H1 (cell line): ENCODE data around the gene PNPLA1. TPM values are rescaled to one million over a fixed set of nuclear protein-coding genes. Genes with fewer than 3 reads are reported as not detected.

ENCODE experiments used
- CTCF ChIA-PET: fragments of 300-600 bp; sonication (Branson Sonifier 250); formaldehyde crosslinking; loops from one replicate; lab custom pipeline; 2021; ENCODE audit not compliant: partially characterized antibody; lab: Charles Lee
- POLR2A ChIA-PET: fragments of 300-600 bp; sonication (Branson Sonifier 250); formaldehyde crosslinking; loops from one replicate; lab custom pipeline; 2021; ENCODE audit warnings: inconsistent platforms; ENCODE audit not compliant: partially characterized antibody; lab: Charles Lee
- DNase-seq, 2 experiments: peaks; one replicate each; pipeline versions ENCODE4 v3.0.0 to v3.0.0-alpha.2; 2010 to 2022; ENCODE audit warnings: low spot score in 2 of 2, low read depth in 1 of 2, mixed read lengths in 1 of 2
- FAIRE-seq: peaks from 2 replicates; lab custom pipeline; 2011; peaks lifted over from hg19 to GRCh38; lab: Jason Lieb, UNC
- H2AFZ ChIP-seq: 2 replicates; pipeline ENCODE4 v1.8.1; 2012; ENCODE audit warnings: low read length, inconsistent platforms
- H2AK5ac ChIP-seq: 2 replicates; pipeline ENCODE4 v1.6.1; 2013; ENCODE audit warnings: low read depth, low read length
- H2BK120ac ChIP-seq: replicated peaks from 2 replicates; pipeline ENCODE3; 2013; ENCODE audit warnings: low read depth, low read length, inconsistent platforms
- H2BK12ac ChIP-seq: 2 replicates; pipeline ENCODE4 v1.6.1; 2013; ENCODE audit warnings: low read depth, low read length
- H2BK15ac ChIP-seq: 2 replicates; pipeline ENCODE4 v1.6.1; 2013; ENCODE audit warnings: low read length
- H2BK20ac ChIP-seq: 2 replicates; pipeline ENCODE4 v1.6.1; 2013; ENCODE audit warnings: low read length
- H2BK5ac ChIP-seq: 2 replicates; pipeline ENCODE4 v1.6.1; 2013; ENCODE audit warnings: low read depth, low read length
- H3K14ac ChIP-seq: 2 replicates; pipeline ENCODE4 v1.6.1; 2013; ENCODE audit warnings: inconsistent platforms; ENCODE audit not compliant: insufficient read length
- H3K18ac ChIP-seq: 2 replicates; pipeline ENCODE4 v1.6.1; 2013; ENCODE audit warnings: low read length; ENCODE audit errors: extremely low read depth
- H3K23ac ChIP-seq: 2 replicates; pipeline ENCODE4 v1.6.1; 2013; ENCODE audit warnings: inconsistent platforms; ENCODE audit not compliant: insufficient read length
- H3K23me2 ChIP-seq: 2 replicates; pipeline ENCODE4 v1.6.1; 2013; ENCODE audit warnings: low read depth, low read length
- H3K27ac ChIP-seq: 2 replicates; pipeline ENCODE4 v1.6.1; 2011; ENCODE audit warnings: low read depth, low read length, inconsistent platforms
- H3K27me3 ChIP-seq, 4 experiments: replicated peaks in 1 of 4; 1 replicate in 1 of 4; 2 replicates in 3 of 4; pipeline versions ENCODE4 v1.6.1 to v1.8.1; 2011 to 2013; ENCODE audit warnings: low read length in 3 of 4, mild to moderate bottlenecking in 3 of 4, inconsistent platforms in 2 of 4, mixed read lengths in 2 of 4, moderate library complexity in 1 of 4; ENCODE audit not compliant: control insufficient read depth in 3 of 4, insufficient read depth in 3 of 4; ENCODE audit errors: extremely low read depth in 1 of 4
- H3K36me3 ChIP-seq, 4 experiments: 2 replicates each; pipeline versions ENCODE4 v1.6.1 to v1.8.1; 2011 to 2013; ENCODE audit warnings: mild to moderate bottlenecking in 4 of 4, low read length in 3 of 4, moderate library complexity in 2 of 4, control low read depth in 1 of 4, inconsistent platforms in 1 of 4; ENCODE audit not compliant: insufficient read depth in 4 of 4, control insufficient read depth in 2 of 4
- H3K4ac ChIP-seq: replicated peaks from 2 replicates; pipeline ENCODE3; 2013; ENCODE audit warnings: low read length, low read depth, mixed read lengths, inconsistent platforms; ENCODE audit not compliant: insufficient read length
- H3K4me1 ChIP-seq, 4 experiments: replicated peaks in 1 of 4; 1 replicate in 1 of 4; 2 replicates in 3 of 4; pipeline versions ENCODE4 v1.6.1 to v1.8.1; 2011 to 2013; ENCODE audit warnings: low read length in 3 of 4, inconsistent platforms in 2 of 4, mixed read lengths in 1 of 4; ENCODE audit not compliant: insufficient read depth in 4 of 4, control insufficient read depth in 3 of 4
- H3K4me2 ChIP-seq, 2 experiments: 2 replicates each; pipeline versions ENCODE4 v1.6.1 to v1.8.1; 2011 to 2013; ENCODE audit warnings: low read depth in 2 of 2, low read length in 2 of 2, control low read depth in 1 of 2, inconsistent platforms in 1 of 2, mild to moderate bottlenecking in 1 of 2; ENCODE audit not compliant: insufficient read depth in 1 of 2
- H3K4me3 ChIP-seq, 4 experiments: fragments of 200-600, 300-600 bp in 1 of 4; sonication (generic), shearing (Covaris generic), sonication (Bioruptor Twin) in 1 of 4; 2 replicates each; pipeline versions ENCODE4 v1.5.1 to v1.8.1; 2011 to 2016; ENCODE audit warnings: low read length in 4 of 4, low read depth in 3 of 4, control low read depth in 2 of 4, inconsistent platforms in 2 of 4, mild to moderate bottlenecking in 2 of 4, mixed read lengths in 1 of 4, moderate library complexity in 1 of 4; ENCODE audit not compliant: insufficient read depth in 2 of 4; ENCODE audit errors: extremely low read depth in 1 of 4
- H3K56ac ChIP-seq: replicated peaks from 2 replicates; pipeline ENCODE3; 2013; ENCODE audit warnings: low read depth, mild to moderate bottlenecking, mixed read lengths, low read length, inconsistent platforms; ENCODE audit not compliant: insufficient read length
- H3K79me1 ChIP-seq: 2 replicates; pipeline ENCODE4 v1.6.1; 2013; ENCODE audit warnings: low read depth, low read length, control low read depth
- H3K79me2 ChIP-seq, 2 experiments: 2 replicates each; pipeline versions ENCODE4 v1.6.1 to v1.8.1; 2012 to 2013; ENCODE audit warnings: low read length in 2 of 2, mild to moderate bottlenecking in 2 of 2, inconsistent platforms in 1 of 2; ENCODE audit not compliant: insufficient read depth in 2 of 2, control insufficient read depth in 1 of 2
- H3K9ac ChIP-seq, 4 experiments: replicated peaks in 1 of 4; 1 replicate in 1 of 4; 2 replicates in 3 of 4; pipeline versions ENCODE4 v1.6.1 to v1.8.1; 2011 to 2013; ENCODE audit warnings: low read depth in 3 of 4, low read length in 3 of 4, control low read depth in 2 of 4, mild to moderate bottlenecking in 2 of 4, moderate library complexity in 2 of 4, inconsistent platforms in 1 of 4; ENCODE audit errors: extremely low read depth in 1 of 4
- H3K9me3 ChIP-seq, 2 experiments: 2 replicates each; pipeline versions ENCODE4 v1.6.1 to v1.8.1; 2012 to 2013; ENCODE audit warnings: mild to moderate bottlenecking in 2 of 2, moderate library complexity in 2 of 2, control low read depth in 1 of 2, inconsistent platforms in 1 of 2, low read depth in 1 of 2, low read length in 1 of 2, mixed read lengths in 1 of 2; ENCODE audit not compliant: insufficient read depth in 2 of 2
- H4K20me1 ChIP-seq, 2 experiments: replicated peaks in 1 of 2; 2 replicates each; pipeline versions ENCODE3 to v1.8.1; 2011 to 2013; ENCODE audit warnings: inconsistent platforms in 2 of 2, low read length in 2 of 2, mild to moderate bottlenecking in 1 of 2; ENCODE audit not compliant: insufficient read depth in 2 of 2, control insufficient read depth in 1 of 2
- H4K5ac ChIP-seq: 2 replicates; pipeline ENCODE4 v1.6.1; 2013; ENCODE audit warnings: low read length, low read depth, mixed read lengths, inconsistent platforms; ENCODE audit not compliant: insufficient read length
- H4K8ac ChIP-seq: 2 replicates; pipeline ENCODE4 v1.8.0; 2013; ENCODE audit warnings: mild to moderate bottlenecking, moderate library complexity, low read length, inconsistent platforms; ENCODE audit not compliant: insufficient read depth; ENCODE audit errors: extremely low read depth
- H4K91ac ChIP-seq: replicated peaks from 2 replicates; pipeline ENCODE3; 2013; ENCODE audit warnings: low read length, mixed read lengths, inconsistent platforms; ENCODE audit not compliant: insufficient read length
- CTCF ChIP-seq, 3 experiments: IDR thresholded peaks; 1 replicate in 2 of 3; 2 replicates in 1 of 3; pipeline versions ENCODE4 v1.5.1 to v1.6.1; 2011; ENCODE audit warnings: low read length in 3 of 3, mild to moderate bottlenecking in 3 of 3, inconsistent platforms in 2 of 3, low read depth in 1 of 3, moderate library complexity in 1 of 3; ENCODE audit not compliant: insufficient read depth in 1 of 3; ENCODE audit errors: control extremely low read depth in 1 of 3
- HDAC6 ChIP-seq: IDR thresholded peaks from one replicate; pipeline ENCODE4 v1.7.1; 2012; ENCODE audit warnings: low read depth, mild to moderate bottlenecking, inconsistent platforms, low read length, moderate library complexity
- RBBP5 ChIP-seq: IDR thresholded peaks from 2 replicates; pipeline ENCODE4 v1.7.1; 2012; ENCODE audit warnings: low read depth, mild to moderate bottlenecking, inconsistent platforms, low read length, moderate library complexity, borderline replicate concordance
- WGBS, 2 experiments: shearing (Covaris generic) in 1 of 2; methylation state at CpG; one replicate each; pipeline versions ENCODE4 v1.1.6 to v1.1.7; 2013 to 2015; ENCODE audit warnings: low lambda C conversion rate in 2 of 2, mixed read lengths in 2 of 2, inconsistent platforms in 1 of 2, low coverage in 1 of 2, missing lambda C conversion rate in 1 of 2; ENCODE audit not compliant: insufficient replicate concordance in 2 of 2, insufficient coverage in 1 of 2, insufficient read length in 1 of 2; ENCODE audit errors: extremely low coverage in 1 of 2, missing lambda C conversion rate in 1 of 2; 5-methylcytosine and 5-hydroxymethylcytosine counted together
- polyA plus RNA-seq, 7 experiments: library from polyadenylated mRNA; depleted of rRNA in 3 of 7; stranded (reverse) in 5 of 7; unstranded in 2 of 7; fragments of >200 nt in 5 of 7; fragments of 200-250 nt in 2 of 7; gene quantifications; 1 replicate in 5 of 7; 2 replicates in 1 of 7; 4 replicates in 1 of 7; pipeline versions ENCODE4 v1.2.1 to v1.2.3, GENCODE V29; 2011 to 2013; ENCODE audit warnings: missing spikeins in 2 of 7, mixed read lengths in 2 of 7
- total RNA-seq: library from RNA; stranded (reverse); fragmentation: NEBNext Ultra II Directional; extraction: Animal tissue kit (Norgen Biotek cat#: 25700); gene quantifications from 2 replicates; pipeline ENCODE4 v1.2.1, GENCODE V29; 2021

Gene PNPLA1
- total and polyA plus RNA-seq, 2 of the 8 experiments (the other 6 are each of a cell fraction or from before 2014, with no cell fraction given): not detected

DNA sequence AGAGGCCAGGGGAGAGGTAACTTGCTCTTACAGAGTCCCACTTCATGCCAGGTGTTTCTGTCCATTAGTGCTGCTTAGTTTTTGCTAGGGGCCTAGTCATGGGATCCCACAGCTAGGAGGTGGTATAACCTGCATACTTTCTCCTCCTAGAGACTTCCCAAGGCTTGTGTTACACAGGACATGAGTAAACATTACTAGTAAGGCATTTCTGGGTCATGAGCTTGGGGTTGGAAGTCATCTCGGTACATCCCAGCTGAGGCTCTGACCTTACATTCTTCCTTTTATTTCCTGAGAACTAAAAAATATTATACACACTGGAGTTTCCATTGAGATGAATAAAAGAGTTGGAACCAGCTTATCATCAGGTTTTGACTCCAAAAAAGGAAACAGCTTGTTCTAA is 20.9 kb upstream of the PNPLA1 start:
- Histone ChIP-seq H4K91ac (no peak overlapping the region), H2BK20ac (no peak overlapping the region), H4K5ac (no peak overlapping the region), H3K23ac (no peak overlapping the region), H2BK5ac (no peak overlapping the region), H3K4me1 (peaks cover 6 to 13% (median 9%) of the 10 kb centered on the region in 4 experiments), H3K4me2 (no peak overlapping the region), H3K36me3 (no peaks in the 10 kb centered on the region), H4K8ac (no peak overlapping the region; the same call in 1 of the 2 replicates), H2AFZ (no peak overlapping the region), H3K14ac (no peak overlapping the region), H3K79me2 (no peaks in the 10 kb centered on the region), H3K4me3 (no peak overlapping the region), H3K4ac (no peak overlapping the region), H2BK12ac (no peak overlapping the region)
- ChIA-PET POLR2A (interaction anchor here (1.7 kb wide), 1 partner anchor 19 kb away, joined by 4 read pairs; no protein-coding TSS in a partner anchor), CTCF (interaction anchor here (0.8 to 1.6 kb wide), 3 partner anchors 13 to 53 kb away, joined by 3 to 5 read pairs (median 4); no protein-coding TSS in a partner anchor)
- 88% methylated on average over 1 of the region's 1 CpG; no CpG with 5 or more reads in 1 of the 2 experiments for WGBS, 2 experiments
- FAIRE-seq: no peak
- TF ChIP-seq RBBP5 (no peak), HDAC6 (no peak), CTCF (IDR thresholded peaks at IDR 0.05; ENCODE audit: control extremely low read depth in 1 of 3, insufficient read depth in 1 of 3, low read depth in 1 of 3, low read length in 3 of 3) (peak in 1 of 3 experiments; percentile 4; a peak in 1 of 4 replicates)
- TF ChIP-seq, all 59 proteins: peak for 1
- Histone ChIP-seq H3K79me1 (no peaks in the 10 kb centered on the region), H3K27ac (no peak overlapping the region), H3K23me2 (no peaks in the 10 kb centered on the region; the same call in none of the 2 replicates), H3K9me3 (no peaks in the 10 kb centered on the region), H3K9ac (no peak overlapping the region), H2BK120ac (no peak overlapping the region), H2AK5ac (no peak overlapping the region), H3K18ac (no peak overlapping the region), H3K27me3 (no peaks in the 10 kb centered on the region), H4K20me1 (no peaks in the 10 kb centered on the region), H2BK15ac (no peak overlapping the region), H3K56ac (no peak overlapping the region)
- DNase-seq: no peak
